ENCODE measurements around the gene HEXIM2. TPM values are rescaled to one million over a fixed set of nuclear protein-coding genes. Genes with fewer than 3 reads are reported as not detected.

HEXIM2 gene
- total RNA-seq, 1 experiment from 2014 or later: 4.5 TPM

DNA sequence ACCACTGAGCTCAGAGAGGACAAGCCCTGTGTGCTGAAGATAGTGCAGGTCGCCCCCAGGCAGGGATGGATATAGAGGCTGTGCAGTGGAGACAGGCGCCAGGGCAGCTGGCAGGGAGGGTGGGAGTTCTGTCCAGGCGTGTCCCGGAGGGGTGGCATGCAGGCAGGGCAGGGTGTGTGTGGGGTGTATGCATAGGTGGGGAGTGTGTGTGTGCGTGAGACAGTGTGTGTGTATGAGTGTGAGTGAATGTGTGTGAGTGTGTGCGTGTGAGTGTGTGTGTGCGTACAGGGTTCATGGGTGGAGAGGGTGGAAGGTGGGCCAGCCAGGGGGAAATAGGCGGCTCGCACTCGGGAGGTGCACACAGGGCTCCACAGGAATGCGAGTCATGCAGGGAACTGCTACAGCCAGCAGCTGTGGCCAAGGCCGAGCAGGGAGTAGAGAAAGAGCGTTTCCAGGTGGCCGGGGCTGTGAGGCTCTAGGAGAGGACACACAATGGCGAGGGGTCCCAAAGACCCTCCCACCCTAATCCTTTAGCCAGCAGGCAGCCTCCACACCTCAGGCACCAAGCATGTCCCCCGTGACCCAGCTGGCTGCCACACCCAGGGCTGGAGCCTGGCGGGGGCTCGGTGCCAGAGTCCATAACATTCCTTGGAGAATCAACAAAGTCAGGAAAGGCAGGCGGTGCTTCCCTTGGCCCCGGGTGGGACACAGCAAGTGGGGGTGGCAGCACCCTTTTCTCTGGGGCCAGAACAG is 34.0 kb upstream of the HEXIM2 start:
- ATAC-seq (no peak; the same call in 1 of the 2 replicates), DNase-seq (ENCODE audit: low read depth, low spot score) (no peak)
- no peaks in the 10 kb centered on the region; the same call in 1 of the 2 replicates for H3K36me3 ChIP-seq (ENCODE audit: control insufficient read depth, insufficient read depth, low read length)
- no peaks in the 10 kb centered on the region for H3K9me3 ChIP-seq (ENCODE audit: control insufficient read depth, insufficient read depth, low read depth, low read length)
- 0 out of 4 replicates have a peak overlapping the region, but pooled peaks of 1 of the 2 experiments have one; percentile 18 for H3K4me3 ChIP-seq (ENCODE audit: low read depth in 2 of 2, low read length in 2 of 2)
- TF ChIP-seq TCF7L2 (IDR thresholded peaks at IDR 0.05; ENCODE audit: low read depth, low read length): 0 out of 2 replicates have a peak, but pooled peaks have one; percentile 58
- TF ChIP-seq POLR2AphosphoS5 (IDR thresholded peaks at IDR 0.05; ENCODE audit: low read depth, low read length): no peak; the same call in 1 of the 2 replicates
- TF ChIP-seq, protein P1, sequence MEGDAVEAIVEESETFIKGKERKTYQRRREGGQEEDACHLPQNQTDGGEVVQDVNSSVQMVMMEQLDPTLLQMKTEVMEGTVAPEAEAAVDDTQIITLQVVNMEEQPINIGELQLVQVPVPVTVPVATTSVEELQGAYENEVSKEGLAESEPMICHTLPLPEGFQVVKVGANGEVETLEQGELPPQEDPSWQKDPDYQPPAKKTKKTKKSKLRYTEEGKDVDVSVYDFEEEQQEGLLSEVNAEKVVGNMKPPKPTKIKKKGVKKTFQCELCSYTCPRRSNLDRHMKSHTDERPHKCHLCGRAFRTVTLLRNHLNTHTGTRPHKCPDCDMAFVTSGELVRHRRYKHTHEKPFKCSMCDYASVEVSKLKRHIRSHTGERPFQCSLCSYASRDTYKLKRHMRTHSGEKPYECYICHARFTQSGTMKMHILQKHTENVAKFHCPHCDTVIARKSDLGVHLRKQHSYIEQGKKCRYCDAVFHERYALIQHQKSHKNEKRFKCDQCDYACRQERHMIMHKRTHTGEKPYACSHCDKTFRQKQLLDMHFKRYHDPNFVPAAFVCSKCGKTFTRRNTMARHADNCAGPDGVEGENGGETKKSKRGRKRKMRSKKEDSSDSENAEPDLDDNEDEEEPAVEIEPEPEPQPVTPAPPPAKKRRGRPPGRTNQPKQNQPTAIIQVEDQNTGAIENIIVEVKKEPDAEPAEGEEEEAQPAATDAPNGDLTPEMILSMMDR (IDR thresholded peaks at IDR 0.05): no peak
- TF ChIP-seq, protein P2, sequence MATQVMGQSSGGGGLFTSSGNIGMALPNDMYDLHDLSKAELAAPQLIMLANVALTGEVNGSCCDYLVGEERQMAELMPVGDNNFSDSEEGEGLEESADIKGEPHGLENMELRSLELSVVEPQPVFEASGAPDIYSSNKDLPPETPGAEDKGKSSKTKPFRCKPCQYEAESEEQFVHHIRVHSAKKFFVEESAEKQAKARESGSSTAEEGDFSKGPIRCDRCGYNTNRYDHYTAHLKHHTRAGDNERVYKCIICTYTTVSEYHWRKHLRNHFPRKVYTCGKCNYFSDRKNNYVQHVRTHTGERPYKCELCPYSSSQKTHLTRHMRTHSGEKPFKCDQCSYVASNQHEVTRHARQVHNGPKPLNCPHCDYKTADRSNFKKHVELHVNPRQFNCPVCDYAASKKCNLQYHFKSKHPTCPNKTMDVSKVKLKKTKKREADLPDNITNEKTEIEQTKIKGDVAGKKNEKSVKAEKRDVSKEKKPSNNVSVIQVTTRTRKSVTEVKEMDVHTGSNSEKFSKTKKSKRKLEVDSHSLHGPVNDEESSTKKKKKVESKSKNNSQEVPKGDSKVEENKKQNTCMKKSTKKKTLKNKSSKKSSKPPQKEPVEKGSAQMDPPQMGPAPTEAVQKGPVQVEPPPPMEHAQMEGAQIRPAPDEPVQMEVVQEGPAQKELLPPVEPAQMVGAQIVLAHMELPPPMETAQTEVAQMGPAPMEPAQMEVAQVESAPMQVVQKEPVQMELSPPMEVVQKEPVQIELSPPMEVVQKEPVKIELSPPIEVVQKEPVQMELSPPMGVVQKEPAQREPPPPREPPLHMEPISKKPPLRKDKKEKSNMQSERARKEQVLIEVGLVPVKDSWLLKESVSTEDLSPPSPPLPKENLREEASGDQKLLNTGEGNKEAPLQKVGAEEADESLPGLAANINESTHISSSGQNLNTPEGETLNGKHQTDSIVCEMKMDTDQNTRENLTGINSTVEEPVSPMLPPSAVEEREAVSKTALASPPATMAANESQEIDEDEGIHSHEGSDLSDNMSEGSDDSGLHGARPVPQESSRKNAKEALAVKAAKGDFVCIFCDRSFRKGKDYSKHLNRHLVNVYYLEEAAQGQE (IDR thresholded peaks at IDR 0.05; ENCODE audit: insufficient read depth in 1 of 2, low read depth in 2 of 2, low read length in 1 of 2): no peak
- TF ChIP-seq SIN3A (IDR thresholded peaks at IDR 0.05; ENCODE audit: borderline replicate concordance, insufficient read depth, low read depth, low read length): no peak
- peak overlapping the region; percentile 83 for H3K27ac ChIP-seq (ENCODE audit: low read length)
- POLR2A ChIA-PET: no interaction called here
- in situ Hi-C loops (cut with HindIII; ENCODE audit: low pct_unique_long_range_greater_than_20kb, low sequenced_read_pairs): no loop called here
- H3K27me3 ChIP-seq (ENCODE audit: control insufficient read depth, insufficient read depth, low read length): no peaks in the 10 kb centered on the region
- CTCF ChIA-PET: no interaction called here
- H3K4me1 ChIP-seq (ENCODE audit: control insufficient read depth, insufficient read depth, low read length): peaks cover 64% of the 10 kb centered on the region
- no TSS peak for BruUV-seq (replicated peaks)
- intact Hi-C loops (cut with micrococcal nuclease; ENCODE audit: unreplicated experiment): no loop called here

GRCh38 chr17:45128331-45128730 is 33.3 kb upstream of the HEXIM2 start:
- no peak for ATAC-seq
- ChIA-PET POLR2A (no interaction called here), CTCF (no interaction called here)
- H3K27ac ChIP-seq (ENCODE audit: low read length): peak overlapping the region; percentile 83
- peaks cover 58% of the 10 kb centered on the region for H3K4me1 ChIP-seq (ENCODE audit: control insufficient read depth, insufficient read depth, low read length)
- no peaks in the 10 kb centered on the region; the same call in 1 of the 2 replicates for H3K36me3 ChIP-seq (ENCODE audit: control insufficient read depth, insufficient read depth, low read length)
- no peaks in the 10 kb centered on the region for H3K27me3 ChIP-seq (ENCODE audit: control insufficient read depth, insufficient read depth, low read length)
- 0 out of 4 replicates have a peak overlapping the region, but pooled peaks of 1 of the 2 experiments have one; percentile 18 for H3K4me3 ChIP-seq (ENCODE audit: low read depth in 2 of 2, low read length in 2 of 2)
- intact Hi-C loops (cut with micrococcal nuclease; ENCODE audit: unreplicated experiment): no loop called here
- no TSS peak for BruUV-seq (replicated peaks)
- no peaks in the 10 kb centered on the region for H3K9me3 ChIP-seq (ENCODE audit: control insufficient read depth, insufficient read depth, low read depth, low read length)
- no peak for TF ChIP-seq SIN3A (IDR thresholded peaks at IDR 0.05; ENCODE audit: borderline replicate concordance, insufficient read depth, low read depth, low read length)
- TF ChIP-seq, protein P1 (IDR thresholded peaks at IDR 0.05): no peak
- TF ChIP-seq, protein P2 (IDR thresholded peaks at IDR 0.05; ENCODE audit: insufficient read depth in 1 of 2, low read depth in 2 of 2, low read length in 1 of 2): no peak
- no peak for TF ChIP-seq TCF7L2 (IDR thresholded peaks at IDR 0.05; ENCODE audit: low read depth, low read length)
- no peak for TF ChIP-seq POLR2AphosphoS5 (IDR thresholded peaks at IDR 0.05; ENCODE audit: low read depth, low read length)
- in situ Hi-C loops (cut with HindIII; ENCODE audit: low pct_unique_long_range_greater_than_20kb, low sequenced_read_pairs): no loop called here
- no peak for DNase-seq (ENCODE audit: low read depth, low spot score)
